Measurements from ENCODE around the gene CCSER2.
A peak's percentile ranks its signal among the peaks of the same experiment; 100 is the strongest.
"Not testable (repeated sequence)": the region's sequence is repeated elsewhere in the genome, so short reads cannot be mapped to it uniquely, and the experiment has no call there.

CCSER2 gene, protein sequence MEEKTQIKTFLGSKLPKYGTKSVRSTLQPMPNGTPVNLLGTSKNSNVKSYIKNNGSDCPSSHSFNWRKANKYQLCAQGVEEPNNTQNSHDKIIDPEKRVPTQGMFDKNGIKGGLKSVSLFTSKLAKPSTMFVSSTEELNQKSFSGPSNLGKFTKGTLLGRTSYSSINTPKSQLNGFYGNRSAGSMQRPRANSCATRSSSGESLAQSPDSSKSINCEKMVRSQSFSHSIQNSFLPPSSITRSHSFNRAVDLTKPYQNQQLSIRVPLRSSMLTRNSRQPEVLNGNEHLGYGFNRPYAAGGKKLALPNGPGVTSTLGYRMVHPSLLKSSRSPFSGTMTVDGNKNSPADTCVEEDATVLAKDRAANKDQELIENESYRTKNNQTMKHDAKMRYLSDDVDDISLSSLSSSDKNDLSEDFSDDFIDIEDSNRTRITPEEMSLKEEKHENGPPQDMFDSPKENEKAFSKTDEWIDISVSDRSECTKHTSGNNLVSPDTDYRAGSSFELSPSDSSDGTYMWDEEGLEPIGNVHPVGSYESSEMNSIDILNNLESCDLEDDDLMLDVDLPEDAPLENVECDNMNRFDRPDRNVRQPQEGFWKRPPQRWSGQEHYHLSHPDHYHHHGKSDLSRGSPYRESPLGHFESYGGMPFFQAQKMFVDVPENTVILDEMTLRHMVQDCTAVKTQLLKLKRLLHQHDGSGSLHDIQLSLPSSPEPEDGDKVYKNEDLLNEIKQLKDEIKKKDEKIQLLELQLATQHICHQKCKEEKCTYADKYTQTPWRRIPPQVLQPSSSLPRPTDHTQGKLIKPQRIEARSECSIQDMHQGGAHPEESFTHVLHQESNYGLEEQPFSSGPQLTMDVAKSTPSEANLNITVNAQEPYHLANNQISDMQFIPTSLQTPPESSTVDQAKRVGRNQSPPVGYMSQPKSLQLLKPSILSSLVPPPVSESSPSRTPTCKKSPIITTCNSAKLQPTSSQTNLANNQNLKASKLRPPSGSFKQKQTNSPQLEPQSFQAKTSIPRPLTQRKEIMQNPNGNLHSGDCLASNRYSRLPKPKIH

DNA sequence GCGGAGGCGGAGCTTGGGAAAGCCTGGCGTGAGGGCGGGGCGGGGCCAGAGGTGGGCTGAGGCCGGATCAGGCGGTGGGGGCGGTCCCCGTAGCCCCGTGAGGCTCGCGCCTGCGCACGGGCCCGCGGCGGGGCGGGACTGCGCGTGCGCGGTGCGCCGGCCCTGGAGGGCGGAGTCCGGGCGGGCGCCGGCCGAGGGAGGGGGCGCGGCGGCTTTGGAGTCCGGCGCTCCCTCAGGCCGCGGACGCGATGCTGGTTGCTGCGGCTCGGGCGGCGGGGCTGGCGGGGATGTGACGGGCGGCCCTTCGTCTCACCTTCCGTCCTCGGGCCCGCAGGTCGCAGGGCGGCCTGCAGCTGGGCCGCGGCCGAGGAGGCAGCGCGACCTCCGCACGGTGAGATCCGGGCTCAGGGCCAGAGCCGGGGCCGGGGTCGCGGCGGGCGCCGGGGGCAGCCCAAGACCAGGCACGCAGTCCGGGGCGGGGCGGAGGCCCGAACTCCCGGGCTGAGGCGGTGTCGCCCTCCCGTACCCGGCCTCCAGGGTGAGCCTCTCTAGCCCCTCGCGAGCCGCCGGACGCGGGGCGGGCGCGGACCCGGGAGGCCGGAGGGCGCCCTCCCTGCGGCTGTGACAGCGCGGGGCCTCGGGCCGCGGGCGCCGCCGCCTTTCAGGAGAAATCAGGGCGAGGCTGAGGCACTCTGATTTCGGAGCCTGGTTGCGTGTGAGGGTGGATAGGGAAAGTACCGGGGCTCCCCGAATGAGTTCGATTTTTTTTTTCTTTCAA lies at the start of gene CCSER2:
Gene CCSER2 (plus strand): TSS at position 172 of the 778 bp plus-strand sequence. CDS start 42,464 bp downstream, outside the sequence.
- DNase-seq, result peak; percentile 91

DNA sequence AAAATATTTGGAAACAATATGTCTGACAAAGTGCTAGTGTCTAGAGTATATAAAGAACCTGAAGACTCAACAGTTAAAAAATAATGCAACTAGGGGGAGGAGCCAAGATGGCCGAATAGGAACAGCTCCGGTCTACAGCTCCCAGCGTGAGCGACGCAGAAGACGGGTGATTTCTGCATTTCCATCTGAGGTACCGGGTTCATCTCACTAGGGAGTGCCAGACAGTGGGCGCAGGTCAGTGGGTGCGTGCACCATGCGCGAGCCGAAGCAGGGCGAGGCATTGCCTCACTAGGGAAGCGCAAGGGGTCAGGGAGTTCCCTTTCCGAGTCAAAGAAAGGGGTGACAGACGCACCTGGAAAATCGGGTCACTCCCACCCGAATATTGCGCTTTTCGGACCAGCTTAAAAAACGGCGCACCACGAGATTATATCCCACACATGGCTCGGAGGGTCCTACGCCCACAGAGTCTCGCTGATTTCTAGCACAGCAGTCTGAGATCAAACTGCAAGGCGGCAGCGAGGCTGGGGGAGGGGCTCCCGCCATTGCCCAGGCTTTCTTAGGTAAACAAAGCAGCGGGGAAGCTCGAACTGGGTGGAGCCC lies 48.4 kb upstream of the CCSER2 start:
- DNase-seq, result not testable (repeated sequence)

DNA sequence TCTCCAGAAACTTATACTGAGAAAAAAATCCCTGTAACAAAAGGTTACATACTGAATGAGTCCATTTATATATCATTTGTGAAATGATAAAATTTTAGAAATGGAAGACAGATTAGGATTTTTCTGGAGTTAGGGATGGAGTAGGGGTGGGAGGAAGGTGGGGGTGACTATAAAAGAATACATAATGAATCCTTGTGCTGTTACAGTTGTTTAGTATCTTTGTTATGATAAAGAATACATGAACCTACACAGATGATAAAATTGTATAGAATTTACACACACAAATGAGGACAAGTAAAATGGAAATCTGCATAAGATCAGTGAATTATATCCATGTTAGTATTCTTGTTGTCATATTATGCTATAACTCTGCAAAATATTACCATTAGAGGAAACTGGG lies 41.7 kb upstream of the CCSER2 start:
- no peak for DNase-seq

DNA sequence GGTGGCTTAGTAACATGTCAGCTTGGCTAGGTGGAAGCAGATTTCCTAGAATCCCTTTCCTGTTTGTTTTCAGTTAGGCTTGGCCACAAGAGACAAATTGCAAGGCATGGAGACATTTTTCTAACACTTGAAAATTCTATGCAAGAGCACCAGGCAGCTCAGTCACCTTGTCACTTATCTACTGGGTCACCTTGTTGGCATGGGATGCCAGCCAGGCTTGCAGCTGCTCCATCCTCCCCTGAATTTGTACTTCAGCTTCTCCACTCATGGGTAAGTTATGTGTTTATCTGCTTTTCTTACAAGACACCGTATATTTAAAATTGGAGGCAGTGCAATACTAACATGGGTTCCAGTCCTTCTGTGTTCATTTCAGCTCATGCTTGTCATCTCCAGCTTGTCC lies 40.2 kb upstream of the CCSER2 start:
- DNase-seq, result no peak

DNA sequence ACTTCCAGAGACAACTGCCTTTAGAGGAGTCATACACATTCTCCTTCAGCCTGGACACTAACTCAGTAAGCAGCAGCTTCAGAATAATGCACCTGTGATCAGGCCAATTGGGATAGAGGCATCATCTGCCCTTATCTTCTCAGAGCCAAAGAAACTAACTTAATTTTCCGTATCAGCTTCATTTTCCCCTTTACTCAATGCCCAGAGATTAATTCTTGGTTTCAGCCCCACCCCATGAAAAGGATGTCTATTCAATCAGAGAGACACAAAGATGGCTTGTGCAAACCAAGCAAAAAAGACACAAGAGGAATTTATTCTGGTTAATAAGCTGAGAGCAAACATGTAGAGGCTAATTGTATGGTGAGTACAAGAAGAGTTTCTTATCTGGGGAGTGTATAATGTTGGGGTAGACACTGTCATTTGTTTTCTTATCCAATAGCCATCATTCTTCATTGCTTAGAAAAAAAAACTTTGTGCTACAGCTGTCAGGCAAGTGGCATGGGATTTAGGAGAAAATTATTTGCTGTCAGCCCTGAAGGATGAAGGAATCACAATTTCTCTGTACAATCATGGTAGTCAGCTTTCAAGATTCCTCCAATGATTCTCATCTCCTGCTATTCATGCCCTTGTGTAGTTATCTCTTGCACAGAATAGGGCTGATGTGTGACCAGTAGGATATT lies 38.7 kb upstream of the CCSER2 start:
- no peak for DNase-seq

DNA sequence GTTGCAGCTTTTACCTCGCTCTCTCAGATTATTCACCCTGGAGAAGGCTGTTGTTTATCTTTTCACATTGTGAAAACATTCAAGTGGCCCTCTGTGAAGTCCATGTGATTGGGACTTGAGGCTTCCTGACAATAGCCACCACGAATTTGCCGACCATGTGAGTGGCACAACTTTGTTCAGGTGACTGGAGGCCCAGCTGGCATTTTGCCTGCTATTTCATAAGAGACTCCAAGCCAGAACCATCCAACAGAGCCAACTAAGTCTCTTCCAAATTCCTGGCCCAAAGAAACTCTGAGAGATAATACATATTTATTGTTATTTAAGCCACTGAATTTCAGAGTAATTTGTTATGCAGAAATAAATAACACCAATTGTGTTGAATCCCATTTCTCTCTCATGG lies 38.2 kb upstream of the CCSER2 start:
- no peak for DNase-seq

DNA sequence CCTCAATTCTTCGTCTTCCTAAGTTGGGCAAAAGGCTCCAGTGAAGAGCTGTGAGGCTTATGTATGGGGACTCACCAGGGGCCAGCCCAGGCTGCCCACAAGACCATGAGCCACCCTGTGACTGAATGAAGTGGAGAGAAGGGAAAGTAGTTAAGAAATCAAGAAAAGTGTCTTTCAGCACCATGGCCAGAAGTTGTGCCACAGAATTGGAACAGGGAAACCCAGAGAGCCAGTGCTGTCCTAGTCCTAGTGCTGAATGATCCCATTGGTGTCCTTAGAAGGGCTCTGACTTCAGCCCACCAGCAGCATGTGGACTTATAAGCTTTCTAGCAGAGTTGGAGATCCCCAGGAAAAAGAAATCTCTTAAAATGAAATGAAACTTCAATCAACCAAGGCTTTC lies 37.0 kb upstream of the CCSER2 start:
- DNase-seq, result no peak

DNA sequence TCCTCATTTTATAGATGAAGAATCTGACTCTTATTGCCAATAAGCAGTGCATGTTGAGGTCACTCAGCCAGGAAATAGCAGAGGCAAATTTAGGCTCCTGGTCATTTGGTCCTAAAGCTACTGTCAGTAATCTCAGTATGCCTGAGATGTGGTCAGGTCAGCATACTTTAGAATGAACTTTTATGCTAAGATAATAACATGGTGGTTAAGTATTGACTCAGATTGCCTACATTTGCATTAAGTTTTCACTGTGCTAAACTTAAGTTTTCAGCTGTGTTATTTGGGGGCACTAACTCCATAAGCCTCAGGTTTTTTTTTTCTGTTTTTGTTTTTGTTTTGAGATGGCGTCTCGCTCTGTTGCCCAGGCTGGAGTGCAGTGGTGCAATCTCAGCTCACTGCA lies 35.9 kb upstream of the CCSER2 start:
- no peak for DNase-seq

DNA sequence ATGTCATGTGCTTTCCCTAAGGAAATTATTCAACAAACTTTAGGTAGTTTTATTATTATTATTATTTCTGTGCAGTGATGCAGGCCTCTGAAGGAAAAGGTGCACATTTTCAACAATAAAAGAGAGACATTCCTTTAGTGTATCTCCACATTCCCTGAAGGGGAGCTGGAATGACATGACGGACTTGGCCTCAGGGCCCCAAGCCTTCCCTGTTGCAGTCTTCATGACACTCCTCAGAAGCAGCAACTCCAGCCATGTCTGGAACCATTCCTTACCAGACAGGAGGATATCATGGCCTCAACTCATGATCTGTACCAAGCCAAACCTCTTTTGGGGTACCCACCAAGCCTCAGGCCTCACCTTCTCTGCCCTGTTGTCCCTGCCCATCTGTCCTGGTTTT lies 35.2 kb upstream of the CCSER2 start:
- no peak for DNase-seq

DNA sequence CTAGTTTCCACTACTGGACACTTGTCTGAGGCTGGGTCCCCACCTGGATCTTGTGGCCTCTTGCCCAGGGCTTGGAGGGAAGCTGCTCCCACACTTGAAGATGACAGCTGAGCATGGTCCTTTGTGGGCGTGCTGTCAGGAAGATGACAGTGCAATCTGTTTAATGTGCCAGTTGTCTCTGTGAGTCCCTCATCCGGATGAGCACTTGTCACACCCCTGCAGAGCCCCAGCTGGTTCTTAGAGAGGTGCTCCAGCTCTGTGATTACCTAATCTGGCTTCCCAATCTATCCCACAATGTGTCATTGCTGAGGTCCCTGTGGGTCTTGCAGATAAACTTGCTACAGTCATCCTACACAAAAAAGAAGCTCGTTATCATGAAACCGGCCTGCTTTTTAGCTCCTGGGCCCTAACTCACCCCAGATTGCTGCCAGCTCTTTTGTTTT lies 34.8 kb upstream of the CCSER2 start:
- peak; percentile 12 for DNase-seq

DNA sequence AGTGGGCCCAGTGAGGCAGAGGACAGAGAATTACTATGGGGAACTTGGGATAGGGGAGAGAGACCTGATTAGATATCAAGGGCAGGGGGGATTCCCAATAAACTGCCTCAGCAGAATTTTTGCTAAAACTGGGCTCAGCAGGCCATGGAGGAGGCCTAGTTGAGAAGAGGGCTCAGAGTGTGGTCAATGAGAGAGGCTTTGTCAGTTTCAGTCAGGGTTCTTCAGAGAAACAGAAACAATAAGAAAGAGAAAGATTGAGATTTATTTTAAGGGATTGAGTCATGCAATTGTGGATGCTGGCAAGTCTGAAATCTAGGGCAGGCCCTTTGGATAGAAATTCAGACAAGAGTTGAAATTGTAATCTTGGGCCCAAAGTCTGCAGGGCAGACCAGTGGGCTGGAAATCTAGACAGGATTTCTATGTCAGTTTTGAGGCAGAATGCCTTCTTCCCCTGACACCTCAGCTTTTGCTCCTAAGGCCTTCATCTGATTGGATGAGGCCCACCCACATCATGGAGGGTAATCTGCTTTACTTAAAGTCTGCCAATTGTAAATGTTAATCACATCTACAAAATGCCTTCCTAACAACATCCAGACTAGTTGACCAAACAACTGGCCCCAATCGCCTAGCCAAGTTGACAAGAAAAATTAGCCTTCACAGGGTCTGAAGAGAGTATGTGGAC lies 33.5 kb upstream of the CCSER2 start:
- no peak for DNase-seq

DNA sequence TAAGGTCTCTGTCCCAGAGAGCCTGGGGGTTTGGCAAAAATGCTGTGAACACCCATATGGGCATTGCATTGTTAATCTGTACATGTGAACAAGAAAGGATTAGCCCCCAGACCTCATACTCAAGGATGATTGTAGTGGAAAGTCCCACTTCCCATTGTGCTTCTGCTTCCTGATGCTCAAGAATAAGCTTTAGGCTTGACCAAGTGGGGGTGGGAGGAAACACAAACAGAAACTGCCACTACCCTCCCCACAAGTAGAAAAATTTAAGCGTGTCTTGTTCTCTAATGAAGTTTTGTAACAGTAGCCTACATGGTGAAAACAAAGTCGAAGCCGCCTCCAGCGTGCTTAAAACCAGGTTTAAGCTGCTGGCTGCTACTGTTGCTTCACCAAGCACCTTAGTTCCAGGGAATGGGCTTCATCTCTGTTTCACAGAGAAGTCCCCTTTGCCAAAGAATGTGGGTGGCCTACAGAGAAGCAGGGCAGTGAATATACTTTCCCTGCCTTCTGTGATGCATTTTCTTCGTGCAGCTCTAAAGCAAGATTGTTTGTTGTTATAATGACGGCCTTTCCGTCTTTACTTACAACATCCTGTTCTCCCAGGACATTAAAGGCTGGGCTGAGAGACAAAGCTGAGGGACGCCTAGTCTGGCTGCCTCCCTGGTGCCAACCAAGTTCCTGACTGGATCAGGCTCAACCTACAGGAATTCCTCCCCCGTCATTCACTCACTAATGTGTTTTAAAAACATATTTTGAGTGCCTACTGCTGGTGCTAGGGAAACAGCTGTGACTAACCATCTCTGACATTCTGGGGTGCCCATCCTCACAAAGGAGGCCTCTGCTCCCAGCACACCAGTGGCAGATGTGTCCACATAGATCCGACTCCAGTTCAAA lies 32.1 kb upstream of the CCSER2 start:
- no peak for DNase-seq

DNA sequence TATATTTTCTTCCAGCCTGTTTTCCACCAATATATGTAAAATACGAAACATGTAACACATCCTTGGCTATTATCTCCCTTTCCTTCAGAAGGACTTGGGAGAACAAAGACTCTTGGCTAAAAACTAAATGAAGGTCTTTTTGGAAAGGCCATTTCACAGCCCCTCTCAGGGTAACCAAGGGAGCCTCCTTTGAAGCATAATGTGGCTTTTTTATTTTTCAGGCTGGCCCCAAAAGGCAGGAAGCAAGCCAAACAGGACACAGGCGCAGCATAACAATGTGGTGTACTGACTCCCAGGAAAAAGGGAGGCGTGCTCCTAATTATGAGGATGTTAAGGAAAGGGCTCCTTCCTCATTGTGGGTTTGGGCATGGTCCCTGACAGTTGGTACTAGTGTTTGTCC lies 30.3 kb upstream of the CCSER2 start:
- DNase-seq, result no peak

DNA sequence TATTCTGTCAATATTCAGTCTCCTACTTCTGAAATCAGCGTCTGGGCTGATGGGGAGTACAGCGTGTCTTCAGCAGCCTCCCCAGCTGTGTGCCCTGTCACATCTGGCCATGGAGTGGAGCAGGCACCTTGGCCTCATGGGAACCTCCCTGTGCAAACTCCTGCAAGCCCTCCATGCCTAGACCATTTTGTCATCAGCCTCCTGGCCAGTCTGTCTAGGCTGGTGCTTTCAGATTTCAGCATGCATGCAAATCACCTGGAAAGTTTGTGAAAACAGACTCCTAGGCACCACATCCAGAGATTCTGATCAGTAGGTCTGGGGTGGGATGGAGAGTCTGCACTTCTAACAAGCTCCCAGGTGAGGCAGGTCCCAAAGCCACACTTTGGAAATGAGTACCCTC lies 26.2 kb upstream of the CCSER2 start:
- DNase-seq, result no peak

DNA sequence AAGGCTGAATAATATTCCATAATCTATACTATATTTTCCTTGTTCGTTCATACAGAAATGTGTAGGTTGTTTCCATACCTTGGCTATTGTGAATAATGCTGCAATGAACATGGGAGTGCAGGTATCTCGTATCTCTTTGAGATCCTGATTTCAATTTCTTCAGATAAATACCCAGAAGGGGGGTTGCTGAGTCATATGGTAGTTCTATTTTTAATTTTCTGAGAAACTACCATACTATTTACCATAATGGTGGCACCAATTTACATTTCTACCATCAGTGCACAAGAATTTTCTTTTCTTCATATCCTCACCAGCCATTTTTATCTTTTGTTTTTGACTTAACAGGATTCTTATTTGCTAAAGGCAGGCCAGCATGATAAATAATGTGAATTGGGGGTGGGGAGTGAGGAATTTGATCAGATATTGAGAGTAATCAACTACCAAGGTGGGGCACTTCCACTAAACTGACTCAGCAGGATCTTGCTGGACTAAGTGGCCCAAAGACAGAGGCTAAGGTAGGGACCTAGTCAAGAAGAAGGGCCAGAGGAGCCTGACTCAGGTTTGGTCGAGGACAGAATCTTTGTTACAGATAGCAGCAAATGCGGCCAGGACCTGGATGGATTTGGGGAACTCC lies 21.5 kb upstream of the CCSER2 start:
- no peak for DNase-seq

DNA sequence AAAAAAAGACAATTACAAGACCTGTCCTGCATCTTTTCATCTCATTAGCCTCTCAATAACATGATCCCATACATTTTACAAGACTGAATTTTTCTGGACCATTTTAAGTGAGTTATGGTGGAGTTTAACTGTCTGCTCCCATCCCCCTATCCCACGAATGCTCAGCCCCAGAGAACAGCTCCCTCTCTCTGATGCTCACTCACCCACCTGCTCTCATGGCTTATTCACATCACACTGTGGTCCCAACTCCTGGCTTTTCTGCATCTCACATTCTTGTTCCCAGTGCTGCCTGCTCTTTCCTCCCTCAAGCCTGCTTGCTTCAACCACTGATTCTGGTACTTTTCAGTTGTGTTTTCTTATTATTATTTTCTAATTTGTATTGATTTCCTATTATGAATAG lies 20.4 kb upstream of the CCSER2 start:
- no peak for DNase-seq

DNA sequence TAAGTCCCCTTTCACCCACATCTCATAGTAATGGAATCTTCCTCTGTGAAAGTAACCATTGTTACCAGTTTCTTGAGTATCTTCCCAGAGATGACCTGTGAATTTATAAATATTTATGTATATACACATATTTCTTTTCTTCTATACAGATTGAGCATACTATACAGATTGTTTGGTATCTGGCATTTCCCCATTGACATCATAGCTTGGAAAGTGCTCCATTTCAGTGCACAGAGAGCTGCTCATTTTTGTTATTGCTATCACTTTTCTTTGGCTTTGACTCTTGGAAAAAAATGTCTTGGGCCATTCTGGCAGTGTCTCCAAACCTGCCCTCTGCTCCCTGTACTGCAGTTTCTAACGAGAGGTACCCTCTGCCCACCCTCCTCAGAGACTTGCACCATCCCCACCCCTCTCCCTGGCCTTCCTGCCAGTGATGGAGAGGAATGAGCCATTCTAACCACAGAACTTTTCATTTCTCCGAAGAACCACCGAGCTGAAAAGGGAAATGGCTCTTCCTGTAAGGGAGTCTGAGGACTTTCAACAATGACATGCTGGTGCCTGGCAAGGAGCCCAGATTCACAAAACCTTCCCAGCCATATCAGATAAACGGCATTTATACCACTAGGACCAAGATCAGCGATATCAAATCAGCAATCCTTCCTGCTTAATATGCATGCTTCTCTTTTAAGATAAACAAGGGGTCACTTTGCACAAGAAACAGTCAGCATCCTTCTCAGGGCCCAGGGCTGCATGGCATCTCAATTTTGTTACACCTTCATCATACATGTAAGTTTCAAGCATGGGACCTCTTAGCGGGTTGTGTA lies 19.7 kb upstream of the CCSER2 start:
- DNase-seq, result peak; percentile 30

DNA sequence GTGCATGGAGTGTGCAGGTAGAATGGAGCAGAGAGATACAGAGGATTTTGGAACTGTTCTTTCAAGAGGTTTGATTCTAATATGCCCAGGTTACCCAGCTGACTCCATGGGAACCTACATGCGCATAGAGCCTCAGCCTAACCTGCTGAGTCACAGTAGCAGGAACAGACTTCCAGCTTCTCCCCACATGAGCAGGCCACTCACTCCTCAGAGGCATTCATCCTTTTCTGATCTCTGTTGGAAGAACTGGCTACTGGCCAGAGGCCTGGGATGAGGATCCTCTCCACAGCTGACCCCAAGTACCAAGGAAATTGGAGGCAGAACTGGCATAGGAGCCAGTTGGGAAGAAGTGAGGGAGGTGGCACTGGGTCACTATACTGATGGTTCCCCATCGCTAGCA lies 17.9 kb upstream of the CCSER2 start:
- DNase-seq, result no peak

DNA sequence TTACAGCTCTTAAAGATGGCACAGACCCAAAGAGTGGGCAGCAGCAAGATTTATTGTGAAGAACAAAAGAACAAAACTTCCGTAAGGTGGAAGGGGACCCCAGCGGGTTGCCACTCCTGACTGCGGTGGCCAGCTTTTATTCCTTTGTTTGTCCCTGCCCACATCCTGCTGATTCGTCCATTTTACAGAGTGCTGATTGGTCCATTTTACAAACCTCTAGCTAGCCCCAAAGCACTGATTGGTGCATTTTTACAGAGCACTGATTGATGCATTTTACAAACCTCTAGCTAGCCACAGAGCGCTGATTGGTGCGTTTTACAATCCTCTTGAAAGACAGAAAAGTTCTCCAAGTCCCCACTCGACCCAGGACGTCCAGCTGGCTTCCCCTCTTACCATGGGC lies 16.8 kb upstream of the CCSER2 start:
- DNase-seq, result no peak

All from activated naive CD4-positive, alpha-beta T cell treated with Interleukin-2 at 50 U/mL for 16 hours (primary cell).